HG03558 (cell line): ENCODE results near the gene MPO.

Experiments used
- ATAC-seq: cut with Tn5 transposase; IDR thresholded peaks from one replicate; pipeline ENCODE4 v1.9.1; 2021; ENCODE audit warnings: moderate number of reproducible peaks; ENCODE audit not compliant: unreplicated experiment; ENCODE audit errors: extremely low read depth

Gene MPO

GRCh38 chr17:58238147-58238634, 42.5 kb downstream of the MPO start, which contains the start of gene LPO:
Gene LPO (plus strand): TSS chr17:58238584. CDS start chr17:58242980, 4,396 bp downstream.
- ATAC-seq, result no peak

DNA sequence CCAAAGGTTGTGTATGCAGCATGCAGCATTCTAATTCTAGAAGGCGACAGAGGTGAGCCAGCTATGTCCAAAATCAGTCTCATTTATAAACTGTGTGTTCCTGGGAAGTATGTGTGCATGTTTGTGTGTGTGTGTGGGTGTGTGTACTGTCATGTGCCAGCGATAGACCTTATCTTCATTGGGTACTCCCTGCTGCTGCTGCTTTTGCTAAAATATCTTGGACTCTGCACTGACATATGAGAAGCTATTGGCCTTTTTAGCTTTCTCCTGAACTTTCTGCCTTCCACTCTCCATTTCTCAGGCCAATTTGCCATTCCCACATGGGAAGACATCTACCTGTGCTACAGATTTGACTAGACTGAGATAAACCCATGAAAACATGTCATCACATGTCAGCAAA, 44.3 kb downstream of the MPO start:
- ATAC-seq, result no peak

DNA sequence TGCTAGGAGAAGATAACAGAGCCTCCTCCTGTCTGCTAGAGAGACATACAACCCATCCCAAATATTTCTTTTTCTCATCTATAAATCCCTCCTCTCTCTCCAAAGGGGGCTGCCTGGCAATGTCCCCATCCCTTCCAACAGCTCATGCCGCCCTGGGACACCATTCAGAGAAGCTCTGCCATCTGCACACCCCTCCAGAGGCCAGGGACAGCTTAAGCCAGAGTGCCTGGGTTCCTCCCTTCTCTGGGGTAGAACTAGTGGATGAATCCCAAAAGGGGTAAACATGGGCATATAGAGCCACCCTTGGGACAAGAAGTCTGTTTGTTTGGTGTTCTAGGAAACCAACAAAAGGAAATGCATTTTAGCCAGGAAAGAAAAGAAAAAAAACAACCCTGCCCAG, 44.9 kb downstream of the MPO start:
- no peak for ATAC-seq

GRCh38 chr17:58234512-58234911, 46.2 kb downstream of the MPO start:
- no peak for ATAC-seq

- ATAC-seq, result no peak
Observed at GRCh38 chr17:58233543-58233942, 47.2 kb downstream of the MPO start.

DNA sequence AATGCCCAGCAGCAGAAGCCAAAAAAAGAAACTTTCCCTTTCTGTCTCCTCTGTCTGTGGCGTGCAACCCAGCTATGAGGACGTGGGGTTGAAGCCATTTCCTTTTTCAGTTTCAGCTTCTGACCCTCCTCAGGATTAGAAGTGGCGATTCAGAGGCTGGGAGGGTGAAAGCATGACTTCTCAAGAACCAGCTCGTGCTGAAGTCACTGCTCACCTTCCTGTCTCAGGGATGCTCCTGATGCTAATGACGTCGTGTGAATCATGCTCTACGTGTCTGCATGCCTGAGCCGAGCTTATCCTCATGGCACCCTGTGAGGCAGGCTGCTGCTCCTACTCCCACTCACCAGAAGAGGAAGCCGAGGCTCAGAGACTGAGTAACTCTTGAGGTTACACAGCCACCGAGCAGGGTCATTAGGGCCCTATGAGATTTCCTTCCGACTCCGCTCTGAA, 48.0 kb downstream of the MPO start:
- no peak for ATAC-seq

- ATAC-seq, result no peak
Observed at GRCh38 chr17:58231641-58232040, 49.1 kb downstream of the MPO start.

GRCh38 chr17:58229881-58230280, 50.9 kb downstream of the MPO start:
- no peak for ATAC-seq

DNA sequence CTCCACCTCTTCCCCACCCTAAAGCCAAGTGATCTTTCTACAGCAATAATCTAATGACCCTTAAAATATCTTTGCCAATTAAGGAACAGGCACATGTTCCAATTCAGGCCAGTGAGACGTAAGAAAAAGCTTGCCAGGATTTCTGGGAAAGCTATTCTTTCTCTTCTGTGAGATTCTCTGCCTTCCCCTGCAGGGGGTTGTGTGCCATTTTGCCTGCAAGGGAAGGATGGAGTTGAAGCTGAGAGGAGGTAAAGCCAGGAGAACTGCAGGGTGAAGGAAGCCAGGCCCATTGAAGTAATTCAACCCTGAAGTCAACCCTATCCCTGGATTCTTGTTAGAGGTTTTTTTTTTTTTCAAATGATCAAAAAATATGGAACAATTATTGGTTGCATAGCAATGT, 51.4 kb downstream of the MPO start:
- no peak for ATAC-seq

- ATAC-seq, result no peak
Observed at GRCh38 chr17:58228679-58229078, 52.1 kb downstream of the MPO start.

DNA sequence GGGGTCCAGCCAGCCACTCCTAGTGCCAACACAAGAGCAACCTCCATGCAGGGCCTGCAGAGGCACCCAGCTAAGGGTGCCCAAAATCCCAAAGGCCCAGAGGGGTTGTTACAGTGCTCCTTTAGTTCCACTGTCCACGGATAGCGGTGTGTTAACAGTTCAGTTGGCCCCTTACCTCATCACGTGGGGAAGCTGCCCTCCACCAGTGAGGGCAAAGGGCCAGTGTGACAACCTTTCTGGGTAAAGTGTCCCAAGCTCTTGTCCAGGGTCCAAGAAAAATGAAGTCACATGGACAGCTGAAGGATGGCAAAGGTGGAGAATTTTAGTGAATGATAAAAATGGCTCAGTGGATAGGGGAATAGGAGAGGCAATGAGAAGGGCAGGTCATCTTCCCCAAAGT, 53.0 kb downstream of the MPO start:
- no peak for ATAC-seq

DNA sequence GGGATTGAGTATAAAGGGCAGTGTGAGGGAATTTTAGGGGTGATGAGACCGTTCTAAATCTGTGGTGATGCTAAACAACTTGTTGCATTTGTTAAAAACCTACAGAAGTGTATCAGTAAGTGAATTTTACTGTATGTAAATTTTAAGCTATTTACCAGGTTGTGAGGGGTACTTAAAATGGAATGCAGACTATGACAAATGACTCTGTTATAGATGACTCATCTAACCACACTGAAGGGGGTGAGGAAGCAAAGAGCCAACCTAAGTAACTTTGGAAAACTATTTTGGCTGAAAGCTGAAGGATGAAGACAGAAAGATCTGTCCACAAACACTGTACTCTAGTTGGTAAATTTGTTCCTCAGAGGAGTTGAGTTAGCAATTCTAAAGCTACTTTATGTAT, 56.4 kb downstream of the MPO start:
- ATAC-seq, result no peak
